A549 (cell line): Measurements from ENCODE around the gene CPED1. TPM values are rescaled to one million over a fixed set of nuclear protein-coding genes. Genes with fewer than 3 reads are reported as not detected.

ENCODE experiments used
- ATAC-seq, 2 experiments: fragments of 200-7000 bp in 1 of 2; fragments of >200 bp in 1 of 2; cut with Nextera tagmentation in 1 of 2; cut with Tn5 transposase in 1 of 2; 3 replicates each; pipeline versions ENCODE4 v1.8.0 to v1.9.1; 2018 to 2020; ENCODE audit warnings: mild to moderate bottlenecking in 1 of 2, moderate library complexity in 1 of 2
- CTCF ChIA-PET: fragments of 300-600 bp; sonication (Branson Sonifier 250); formaldehyde crosslinking; extraction: SDS; loops from one replicate; lab custom pipeline; 2021; ENCODE audit warnings: antibody characterized with exemption, inconsistent platforms; lab: Yijun Ruan, JAX
- POLR2A ChIA-PET: fragments of 350-600 bp; formaldehyde crosslinking; extraction: SDS; loops from one replicate; lab custom pipeline; 2021; ENCODE audit warnings: antibody characterized with exemption, inconsistent platforms; lab: Yijun Ruan, JAX
- DNase-seq, 2 experiments: peaks; one replicate each; pipeline versions ENCODE4 v3.0.0 to v3.0.0-alpha.2; 2011 to 2016; ENCODE audit warnings: low read depth in 1 of 2, low spot score in 1 of 2
- FAIRE-seq: peaks from 2 replicates; lab custom pipeline; 2011; peaks lifted over from hg19 to GRCh38; lab: Jason Lieb, UNC
- H3K27ac ChIP-seq, 2 experiments: fragments of >200 bp; sonication (Bioruptor Twin); formaldehyde crosslinking; 3 replicates each; pipeline ENCODE4 v1.5.1; 2016 to 2017
- H3K4me1 ChIP-seq: fragments of >200 bp; sonication (Bioruptor Twin); formaldehyde crosslinking; 3 replicates; pipeline ENCODE4 v1.6.1; 2016
- H3K4me2 ChIP-seq: fragments of >200 bp; sonication (Bioruptor Twin); formaldehyde crosslinking; 3 replicates; pipeline ENCODE4 v1.6.1; 2016
- H3K4me3 ChIP-seq: fragments of >200 bp; sonication (Bioruptor Twin); formaldehyde crosslinking; 3 replicates; pipeline ENCODE4 v1.5.1; 2016
- H3K9me3 ChIP-seq: fragments of >200 bp; sonication (Bioruptor Twin); formaldehyde crosslinking; 3 replicates; pipeline ENCODE4 v1.6.1; 2016
- CEBPB ChIP-seq, 2 experiments: fragments of >200 bp in 1 of 2; sonication (Bioruptor Twin) in 1 of 2; formaldehyde crosslinking in 1 of 2; IDR thresholded peaks; 2 replicates each; pipeline ENCODE4 v1.6.1; 2012 to 2016
- CHD4 ChIP-seq: fragments of 200-600 bp; sonication (generic); IDR thresholded peaks from 2 replicates; pipeline ENCODE4 v1.6.1; 2016; ENCODE audit warnings: antibody characterized with exemption, mild to moderate bottlenecking, borderline replicate concordance
- GATA3 ChIP-seq: IDR thresholded peaks from 2 replicates; pipeline ENCODE4 v1.6.1; 2012; ENCODE audit warnings: borderline replicate concordance
- HDAC2 ChIP-seq: fragments of 200-600 bp; sonication (generic); IDR thresholded peaks from 2 replicates; pipeline ENCODE4 v1.6.1; 2016
- HEYL ChIP-seq: fragments of 250-450 bp; sonication (Bioruptor Pico); IDR thresholded peaks from 2 replicates; pipeline ENCODE4 v1.8.0; 2021; ENCODE audit warnings: mild to moderate bottlenecking, moderate library complexity
- HOXB13 ChIP-seq: fragments of 250-450 bp; sonication (Bioruptor Pico); IDR thresholded peaks from 2 replicates; pipeline ENCODE4 v1.5.0; 2020; ENCODE audit warnings: low read depth, mild to moderate bottlenecking, moderate library complexity
- MAZ ChIP-seq: fragments of 150-350 bp; IDR thresholded peaks from 2 replicates; pipeline ENCODE4 v1.6.1; 2014; ENCODE audit warnings: antibody characterized with exemption, low read depth, low read length, borderline replicate concordance
- NPAS2 ChIP-seq: fragments of 250-450 bp; sonication (Bioruptor Pico); IDR thresholded peaks from 2 replicates; pipeline ENCODE4 v1.8.0; 2022; ENCODE audit warnings: mild to moderate bottlenecking, moderate library complexity, borderline replicate concordance
- PHF8 ChIP-seq: fragments of 200-600 bp; sonication (generic); IDR thresholded peaks from 2 replicates; pipeline ENCODE4 v1.6.1; 2016; ENCODE audit warnings: low read depth, mild to moderate bottlenecking, antibody characterized with exemption, moderate library complexity, borderline replicate concordance
- ZFP36 ChIP-seq: fragments of 450-650 bp; IDR thresholded peaks from 2 replicates; pipeline ENCODE4 v1.6.1; 2014; ENCODE audit warnings: borderline replicate concordance; ENCODE audit not compliant: partially characterized antibody
- WGBS: methylation state at CpG from one replicate; pipeline ENCODE4 v1.1.6; 2017; ENCODE audit errors: missing lambda C conversion rate; 5-methylcytosine and 5-hydroxymethylcytosine counted together
- polyA plus RNA-seq, 4 experiments: library from polyadenylated mRNA; depleted of rRNA in 3 of 4; stranded (reverse); fragments of >200 nt; fragmentation: RNase III in 1 of 4; extraction: RNeasy Plus Mini Kit Qiagen cat#74134 plus additional on column Dnase treatment in 1 of 4; gene quantifications; 2 replicates in 3 of 4; 3 replicates in 1 of 4; pipeline ENCODE4 v1.2.3, GENCODE V29; 2011 to 2017
- TF ChIP-seq, protein P1 (sequence below): fragments of 250-450 bp; sonication (Bioruptor Pico); IDR thresholded peaks from 2 replicates; pipeline ENCODE4 v1.5.0; 2020; ENCODE audit warnings: low read depth, mild to moderate bottlenecking, moderate library complexity
- TF ChIP-seq, protein P2 (sequence below): fragments of 200-600 bp; sonication (generic); IDR thresholded peaks from 2 replicates; pipeline ENCODE4 v1.6.1; 2016; ENCODE audit warnings: antibody characterized with exemption, mild to moderate bottlenecking, moderate library complexity
- TF ChIP-seq, protein P3 (sequence below): fragments of >200 bp; sonication (Bioruptor Twin); formaldehyde crosslinking; IDR thresholded peaks from 3 replicates; pipeline ENCODE4 v1.6.1; 2016
- TF ChIP-seq, protein P4 (sequence below): IDR thresholded peaks from 2 replicates; pipeline ENCODE4 v1.6.1; 2012

The CPED1 gene
- polyA plus RNA-seq, 2 of the 4 experiments (the other 2 are of a cell fraction) = 0.03 TPM; not detected in 1

DNA sequence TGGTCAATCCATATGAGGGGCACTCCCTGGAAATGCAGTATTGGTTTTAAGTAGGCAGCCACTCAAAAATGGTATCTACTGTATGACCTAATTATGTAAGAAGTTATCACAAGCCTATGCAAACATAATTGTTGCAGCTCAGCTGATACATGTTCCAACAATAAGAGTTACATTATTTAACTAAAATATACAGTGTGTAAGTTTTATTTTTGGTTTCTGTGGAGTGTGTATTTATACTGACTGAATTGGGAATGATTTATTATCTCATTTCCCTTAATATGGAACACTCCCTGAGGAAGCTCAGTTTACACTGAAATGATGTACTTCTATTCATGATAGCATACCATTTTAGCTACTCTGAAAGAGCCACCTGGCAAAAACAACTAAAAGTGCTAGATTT lies 40.5 kb upstream of the CPED1 start:
- CTCF ChIA-PET = interaction anchor here (0.9 to 1.3 kb wide), 3 partner anchors 134 to 160 kb away, joined by 3 read pairs; no protein-coding TSS in a partner anchor
- no peaks in the 10 kb centered on the region for H3K9me3 ChIP-seq
- TF ChIP-seq GATA3 = no peak
- no peak for TF ChIP-seq HEYL (CRISPR knock-in tag)
- no peak for TF ChIP-seq CHD4
- TF ChIP-seq, protein P1, sequence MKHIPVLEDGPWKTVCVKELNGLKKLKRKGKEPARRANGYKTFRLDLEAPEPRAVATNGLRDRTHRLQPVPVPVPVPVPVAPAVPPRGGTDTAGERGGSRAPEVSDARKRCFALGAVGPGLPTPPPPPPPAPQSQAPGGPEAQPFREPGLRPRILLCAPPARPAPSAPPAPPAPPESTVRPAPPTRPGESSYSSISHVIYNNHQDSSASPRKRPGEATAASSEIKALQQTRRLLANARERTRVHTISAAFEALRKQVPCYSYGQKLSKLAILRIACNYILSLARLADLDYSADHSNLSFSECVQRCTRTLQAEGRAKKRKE (CRISPR knock-in tag) = no peak
- no peak for TF ChIP-seq NPAS2 (CRISPR knock-in tag)
- TF ChIP-seq HDAC2 = no peak
- TF ChIP-seq, protein P2, sequence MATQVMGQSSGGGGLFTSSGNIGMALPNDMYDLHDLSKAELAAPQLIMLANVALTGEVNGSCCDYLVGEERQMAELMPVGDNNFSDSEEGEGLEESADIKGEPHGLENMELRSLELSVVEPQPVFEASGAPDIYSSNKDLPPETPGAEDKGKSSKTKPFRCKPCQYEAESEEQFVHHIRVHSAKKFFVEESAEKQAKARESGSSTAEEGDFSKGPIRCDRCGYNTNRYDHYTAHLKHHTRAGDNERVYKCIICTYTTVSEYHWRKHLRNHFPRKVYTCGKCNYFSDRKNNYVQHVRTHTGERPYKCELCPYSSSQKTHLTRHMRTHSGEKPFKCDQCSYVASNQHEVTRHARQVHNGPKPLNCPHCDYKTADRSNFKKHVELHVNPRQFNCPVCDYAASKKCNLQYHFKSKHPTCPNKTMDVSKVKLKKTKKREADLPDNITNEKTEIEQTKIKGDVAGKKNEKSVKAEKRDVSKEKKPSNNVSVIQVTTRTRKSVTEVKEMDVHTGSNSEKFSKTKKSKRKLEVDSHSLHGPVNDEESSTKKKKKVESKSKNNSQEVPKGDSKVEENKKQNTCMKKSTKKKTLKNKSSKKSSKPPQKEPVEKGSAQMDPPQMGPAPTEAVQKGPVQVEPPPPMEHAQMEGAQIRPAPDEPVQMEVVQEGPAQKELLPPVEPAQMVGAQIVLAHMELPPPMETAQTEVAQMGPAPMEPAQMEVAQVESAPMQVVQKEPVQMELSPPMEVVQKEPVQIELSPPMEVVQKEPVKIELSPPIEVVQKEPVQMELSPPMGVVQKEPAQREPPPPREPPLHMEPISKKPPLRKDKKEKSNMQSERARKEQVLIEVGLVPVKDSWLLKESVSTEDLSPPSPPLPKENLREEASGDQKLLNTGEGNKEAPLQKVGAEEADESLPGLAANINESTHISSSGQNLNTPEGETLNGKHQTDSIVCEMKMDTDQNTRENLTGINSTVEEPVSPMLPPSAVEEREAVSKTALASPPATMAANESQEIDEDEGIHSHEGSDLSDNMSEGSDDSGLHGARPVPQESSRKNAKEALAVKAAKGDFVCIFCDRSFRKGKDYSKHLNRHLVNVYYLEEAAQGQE = no peak
- H3K4me3 ChIP-seq = no peak overlapping the region
- peaks cover 11% of the 10 kb centered on the region; the same call in 2 of the 3 replicates for H3K4me1 ChIP-seq
- DNase-seq (no peak), FAIRE-seq (no peak), ATAC-seq (no peak)
- no peak overlapping the region for H3K4me2 ChIP-seq
- POLR2A ChIA-PET = no interaction called here
- H3K27ac ChIP-seq = no peak overlapping the region

DNA sequence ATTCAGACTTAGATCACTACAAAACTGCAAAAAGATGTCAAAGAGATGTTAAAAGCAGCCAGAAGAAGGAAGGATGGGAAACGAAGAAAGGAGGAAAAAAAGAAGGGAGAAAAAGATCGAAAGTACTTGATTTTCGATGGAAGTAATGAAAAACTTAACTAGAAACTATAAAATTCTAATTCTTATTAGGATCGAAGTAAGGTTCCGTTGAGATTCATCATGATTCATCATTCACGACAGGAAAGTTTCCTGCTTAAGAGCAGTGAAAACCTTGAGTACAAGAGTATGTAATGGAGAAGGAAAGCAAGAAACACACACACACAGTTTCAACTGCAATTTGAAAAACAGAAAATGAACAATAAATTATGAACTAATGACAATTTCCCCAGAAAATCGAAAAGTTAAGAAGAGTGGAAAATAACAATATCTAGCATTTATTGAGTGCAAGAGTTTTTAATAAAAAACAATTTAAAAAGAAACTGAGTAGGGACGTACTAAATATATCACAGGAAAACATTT lies 39.1 kb upstream of the CPED1 start:
- Histone ChIP-seq H3K9me3 (no peaks in the 10 kb centered on the region), H3K27ac (peak overlapping the region in 1 of 2 experiments; percentile 55; a peak in 2 of 6 replicates), H3K4me1 (peaks cover 11% of the 10 kb centered on the region; the same call in 2 of the 3 replicates), H3K4me3 (peak overlapping the region; percentile 68), H3K4me2 (peak overlapping the region; percentile 75)
- WGBS = 15% methylated on average over 8 of the region's 8 CpGs
- no peak for TF ChIP-seq CEBPB (IDR thresholded peaks at IDR 0.05)
- no peak for ATAC-seq
- CTCF ChIA-PET = no interaction called here
- no peak for FAIRE-seq
- DNase-seq = no peak
- POLR2A ChIA-PET = no interaction called here

DNA sequence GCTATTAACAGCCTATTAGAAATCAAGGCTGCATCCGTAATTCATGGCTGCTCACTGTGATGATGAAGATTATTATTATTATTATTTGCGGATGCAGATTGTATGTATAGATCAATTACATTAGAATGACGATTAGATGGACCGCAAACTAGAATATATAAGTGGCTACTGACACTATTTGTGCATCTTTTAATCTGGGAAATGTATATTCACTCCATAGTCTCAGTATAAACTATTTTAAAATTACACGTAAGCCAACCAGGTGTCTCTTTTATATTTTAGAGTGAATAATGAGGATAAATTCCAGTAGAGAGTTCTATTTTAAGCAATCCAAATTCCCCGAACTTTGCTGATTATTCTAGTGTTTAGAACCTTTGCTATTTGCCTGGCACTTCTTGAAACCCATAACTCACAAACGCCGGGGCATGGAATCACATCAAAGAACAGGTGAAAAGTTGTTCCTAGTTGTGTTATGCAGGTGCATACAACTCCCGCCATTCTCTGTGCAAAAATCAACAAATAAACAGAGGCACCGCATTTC lies 38.4 kb upstream of the CPED1 start:
- H3K4me2 ChIP-seq = peak overlapping the region; percentile 75
- ATAC-seq = no peak
- POLR2A ChIA-PET = interaction anchor here (0.6 to 1.6 kb wide), 38 partner anchors 10 to 1603 kb away, joined by 3 to 10 read pairs (median 4); partner anchors contain the start of genes FAM3C and TSPAN12
- TF ChIP-seq PHF8 = no peak
- TF ChIP-seq, all 56 proteins: peak for 0
- FAIRE-seq (no peak), DNase-seq (no peak)
- H3K27ac ChIP-seq = peak overlapping the region; percentile 48 to 55; a peak in 4 of 6 replicates
- H3K4me1 ChIP-seq = peaks cover 11% of the 10 kb centered on the region; the same call in 2 of the 3 replicates
- peak overlapping the region; percentile 68 for H3K4me3 ChIP-seq
- no peaks in the 10 kb centered on the region for H3K9me3 ChIP-seq
- CTCF ChIA-PET = no interaction called here
- WGBS = 1% methylated on average over 10 of the region's 10 CpGs

DNA sequence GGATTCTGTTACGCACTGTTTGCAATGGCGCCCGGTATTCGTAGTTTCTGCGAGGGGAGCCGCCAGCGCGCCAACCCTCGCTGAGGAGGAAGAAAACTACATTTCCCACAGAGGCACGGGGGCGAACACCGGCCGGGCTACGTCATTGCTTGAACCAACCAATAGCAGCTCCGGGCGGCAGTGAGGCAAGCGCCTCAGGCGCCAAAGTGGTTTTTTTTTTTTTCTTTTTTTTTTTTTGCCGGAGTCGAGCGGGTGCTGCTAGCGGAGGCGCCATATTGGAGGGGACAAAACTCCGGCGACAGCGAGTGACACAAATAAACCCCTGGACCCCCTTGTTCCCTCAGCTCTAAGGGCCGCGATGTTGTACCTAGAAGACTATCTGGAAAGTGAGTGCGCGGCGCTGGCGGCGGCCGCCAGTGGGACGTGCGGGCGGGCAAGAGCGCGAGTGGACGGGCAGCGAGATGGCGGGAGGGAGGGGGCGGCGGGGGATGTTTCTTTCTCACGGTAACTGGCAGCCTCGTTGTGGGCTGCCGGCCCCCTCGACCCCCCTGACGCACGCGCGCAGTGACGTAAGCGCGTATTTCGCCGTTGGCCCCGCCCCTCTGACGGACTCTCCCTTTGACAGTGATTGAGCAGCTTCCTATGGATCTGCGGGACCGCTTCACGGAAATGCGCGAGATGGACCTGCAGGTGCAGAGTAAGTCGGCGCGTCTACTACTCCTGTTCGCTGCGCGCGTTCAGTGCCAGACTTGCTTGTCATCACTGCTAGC lies 37.8 kb upstream of the CPED1 start, which contains the start of gene ING3:
ING3 (plus strand) TSS at position 239 of the 770 bp plus-strand sequence; CDS start at position 359, 120 bp downstream.
- ATAC-seq = peak; percentile 99
- no peak for FAIRE-seq
- Histone ChIP-seq H3K4me3 (peak within 1 kb of the TSS; percentile 68), H3K9me3 (no peaks in the 10 kb centered on the region), H3K27ac (peak within 1 kb of the TSS; percentile 95 to 97), H3K4me2 (peak within 1 kb of the TSS; percentile 75), H3K4me1 (peaks cover 11% of the 10 kb centered on the region; the same call in 2 of the 3 replicates)
- POLR2A ChIA-PET = interaction anchor here (0.6 to 1.6 kb wide), 39 partner anchors 10 to 1604 kb away, joined by 3 to 10 read pairs (median 4); partner anchors contain the start of genes FAM3C and TSPAN12
- peak; percentile 72 to 97 for DNase-seq
- CTCF ChIA-PET = interaction anchor here (0.9 to 1.1 kb wide), 3 partner anchors 9 to 159 kb away, joined by 3 read pairs; no protein-coding TSS in a partner anchor
- WGBS = under 1% methylated on average over 38 of the region's 71 CpGs
- no peak for TF ChIP-seq MAZ
- no peak for TF ChIP-seq ZFP36
- TF ChIP-seq HOXB13 = no peak
- TF ChIP-seq, protein P2 = peak; percentile 61; the same call in 1 of the 2 replicates
- TF ChIP-seq, protein P3, sequence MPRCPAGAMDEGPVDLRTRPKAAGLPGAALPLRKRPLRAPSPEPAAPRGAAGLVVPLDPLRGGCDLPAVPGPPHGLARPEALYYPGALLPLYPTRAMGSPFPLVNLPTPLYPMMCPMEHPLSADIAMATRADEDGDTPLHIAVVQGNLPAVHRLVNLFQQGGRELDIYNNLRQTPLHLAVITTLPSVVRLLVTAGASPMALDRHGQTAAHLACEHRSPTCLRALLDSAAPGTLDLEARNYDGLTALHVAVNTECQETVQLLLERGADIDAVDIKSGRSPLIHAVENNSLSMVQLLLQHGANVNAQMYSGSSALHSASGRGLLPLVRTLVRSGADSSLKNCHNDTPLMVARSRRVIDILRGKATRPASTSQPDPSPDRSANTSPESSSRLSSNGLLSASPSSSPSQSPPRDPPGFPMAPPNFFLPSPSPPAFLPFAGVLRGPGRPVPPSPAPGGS = peak; percentile 43; the same call in 1 of the 3 replicates
- TF ChIP-seq, protein P4, sequence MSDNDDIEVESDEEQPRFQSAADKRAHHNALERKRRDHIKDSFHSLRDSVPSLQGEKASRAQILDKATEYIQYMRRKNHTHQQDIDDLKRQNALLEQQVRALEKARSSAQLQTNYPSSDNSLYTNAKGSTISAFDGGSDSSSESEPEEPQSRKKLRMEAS = peak; percentile 76
